GM21390 (cell line): ENCODE results near the gene HSD17B1.

Experiments used
- ATAC-seq: cut with Tn5 transposase; IDR thresholded peaks from one replicate; pipeline ENCODE4 v1.9.1; 2021; ENCODE audit not compliant: unreplicated experiment

The HSD17B1 gene

DNA sequence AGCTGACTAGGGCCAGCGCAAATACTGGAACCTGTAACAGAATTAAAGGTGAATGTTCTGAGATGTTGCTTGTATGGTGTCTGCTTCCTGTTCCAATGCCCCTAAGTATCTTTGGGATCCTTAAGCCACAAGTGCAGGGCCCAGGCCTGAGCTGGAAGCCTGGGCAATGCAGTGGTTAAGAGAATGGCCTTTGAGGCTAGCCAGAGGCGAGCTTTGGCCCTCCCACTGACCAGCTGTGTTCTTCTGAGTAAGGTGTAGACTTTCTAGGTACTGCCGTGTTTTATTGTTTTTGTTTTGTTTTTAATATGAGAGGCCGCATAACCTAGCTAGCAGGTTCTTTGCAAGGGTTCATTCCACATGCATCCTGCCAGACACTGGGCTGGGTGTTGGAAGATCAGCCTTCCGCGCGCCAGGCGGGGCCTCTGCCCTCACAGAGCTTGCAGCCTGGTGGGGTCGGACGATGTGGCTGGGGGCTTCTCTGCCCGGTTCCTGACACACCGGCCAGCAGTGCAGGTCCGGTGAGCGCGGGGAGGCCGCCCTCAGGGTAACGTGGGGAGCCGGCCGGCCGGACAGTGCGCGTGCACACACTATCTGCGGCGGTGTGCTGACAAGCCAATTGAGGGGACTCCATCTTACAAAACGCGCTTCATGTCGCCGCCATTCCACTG is 13.6 kb downstream of the HSD17B1 start:
- ATAC-seq = no peak

DNA sequence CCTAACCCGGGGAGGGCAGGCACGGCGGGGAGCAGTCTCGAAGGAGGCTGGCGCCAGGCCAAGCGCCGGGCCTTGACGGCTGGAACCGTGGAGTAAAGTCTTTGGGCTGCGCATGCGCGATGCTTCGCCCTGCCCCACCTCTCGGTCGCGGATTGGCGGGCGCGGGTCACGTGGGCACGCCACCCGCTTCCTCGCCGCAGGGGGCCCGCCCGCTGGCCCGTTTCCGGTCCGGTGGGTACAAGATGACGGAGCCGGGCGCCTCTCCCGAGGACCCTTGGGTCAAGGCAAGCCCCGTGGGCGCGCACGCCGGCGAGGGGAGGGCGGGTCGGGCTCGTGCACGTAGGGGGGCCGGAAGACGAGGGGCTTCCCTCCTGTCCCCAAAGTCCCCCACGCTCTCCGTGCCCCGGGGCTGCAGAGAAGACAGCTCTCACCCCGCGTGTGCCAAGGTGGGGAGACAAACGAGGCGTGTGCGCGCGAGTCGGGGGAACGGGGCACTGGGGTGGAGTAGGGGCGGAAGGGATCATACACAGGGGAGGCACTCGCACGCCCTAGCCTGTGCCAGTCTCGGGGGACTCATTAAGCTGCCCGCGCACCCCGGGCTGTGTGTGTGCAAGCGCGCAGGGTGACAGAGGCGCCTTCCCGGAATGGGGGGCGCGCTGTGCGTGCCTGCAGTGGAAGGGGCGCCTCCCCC is 14.3 kb downstream of the HSD17B1 start, which contains the start of gene MLX:
MLX (plus strand) TSS at position 218 of the 691 bp plus-strand sequence; CDS start at position 243, 25 bp downstream.
- no peak for ATAC-seq

DNA sequence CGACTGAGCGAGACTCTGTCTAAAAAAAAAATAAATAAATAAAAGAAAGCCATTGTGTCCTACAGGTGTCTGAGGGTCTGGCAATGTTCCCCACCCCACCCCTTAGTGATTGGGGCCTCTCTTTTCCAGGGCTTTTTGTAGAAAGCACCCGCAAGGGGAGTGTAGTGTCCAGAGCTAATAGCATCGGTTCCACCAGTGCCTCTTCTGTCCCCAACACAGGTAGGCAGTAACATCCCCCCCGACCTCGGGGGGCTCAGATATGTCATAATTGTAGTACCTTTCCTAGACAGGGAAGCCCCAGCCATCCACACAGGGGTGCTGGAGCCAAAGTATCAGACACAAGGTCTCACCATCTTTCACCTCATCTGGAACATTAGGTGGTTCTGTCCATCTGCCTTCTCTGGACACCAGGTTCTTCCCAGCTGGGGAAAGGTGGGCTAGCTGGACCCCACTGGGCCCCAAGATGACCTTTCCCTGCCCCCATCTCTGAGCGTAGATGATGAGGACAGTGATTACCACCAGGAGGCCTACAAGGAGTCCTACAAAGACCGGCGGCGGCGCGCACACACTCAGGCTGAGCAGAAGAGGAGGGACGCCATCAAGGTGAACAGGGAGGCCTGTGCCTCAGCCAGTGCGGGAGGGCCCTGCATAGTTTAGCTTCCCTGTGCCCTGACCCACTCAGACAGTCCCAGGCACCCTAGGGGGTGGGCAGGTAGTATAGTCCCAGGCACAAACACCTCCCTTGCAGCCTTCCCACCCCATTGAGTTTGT is 15.8 kb downstream of the HSD17B1 start:
- no peak for ATAC-seq

DNA sequence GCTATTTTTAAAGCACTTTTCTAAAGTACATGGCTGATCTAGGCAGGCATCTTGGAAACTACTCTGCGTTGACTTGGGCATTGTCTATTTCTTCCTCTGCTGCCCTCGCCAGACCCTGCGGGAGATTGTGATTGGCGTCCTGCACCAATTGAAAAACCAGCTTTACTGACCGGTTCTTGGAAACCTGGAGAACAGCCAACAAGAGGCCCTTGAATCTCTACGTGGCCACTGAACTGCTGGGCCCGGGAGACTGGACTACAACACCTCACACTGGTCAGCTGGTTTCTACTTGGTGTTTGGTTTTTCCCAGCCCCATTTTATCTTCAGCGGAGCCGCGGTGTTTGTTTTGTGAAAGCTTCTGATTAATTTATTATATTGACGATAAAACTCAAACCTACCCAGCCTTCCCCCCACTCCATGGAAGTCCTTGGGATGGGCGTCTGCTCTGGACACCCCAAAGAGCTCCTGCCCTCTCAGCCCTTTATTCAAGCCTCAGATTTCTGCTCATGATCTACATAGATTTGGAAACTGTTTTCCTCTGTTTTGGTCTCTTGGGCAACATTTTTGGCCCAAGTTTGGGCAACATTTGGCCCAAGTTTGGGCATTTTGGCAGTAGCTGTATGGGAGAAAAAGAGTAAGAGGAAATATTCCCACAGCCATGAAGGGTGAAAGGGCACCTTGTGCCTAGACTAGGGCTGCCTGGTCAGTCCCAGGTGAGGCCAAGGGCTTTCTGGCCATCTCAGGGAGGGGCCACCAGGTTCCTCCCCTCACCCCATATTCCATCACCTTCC is 18.9 kb downstream of the HSD17B1 start:
- no peak for ATAC-seq

DNA sequence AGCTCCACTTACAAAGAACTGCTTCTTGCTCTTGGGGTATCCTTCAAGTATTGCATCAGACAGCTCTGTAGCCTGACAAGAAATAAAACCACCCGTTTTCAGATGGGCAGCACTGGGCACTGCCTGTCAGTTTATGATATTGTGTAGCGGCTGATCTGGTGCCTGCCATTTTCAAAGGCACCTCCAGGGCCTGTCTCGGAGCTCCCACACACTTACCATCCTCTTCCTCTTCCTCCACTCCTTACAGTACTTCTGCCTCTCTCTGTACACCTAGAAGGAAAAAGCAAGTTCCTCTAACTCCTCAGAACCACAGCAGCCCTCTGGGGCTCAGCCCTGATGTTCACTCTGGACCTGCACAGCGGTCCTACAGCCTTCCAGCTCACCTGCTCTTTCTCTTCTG is 20.4 kb downstream of the HSD17B1 start:
- no peak for ATAC-seq

DNA sequence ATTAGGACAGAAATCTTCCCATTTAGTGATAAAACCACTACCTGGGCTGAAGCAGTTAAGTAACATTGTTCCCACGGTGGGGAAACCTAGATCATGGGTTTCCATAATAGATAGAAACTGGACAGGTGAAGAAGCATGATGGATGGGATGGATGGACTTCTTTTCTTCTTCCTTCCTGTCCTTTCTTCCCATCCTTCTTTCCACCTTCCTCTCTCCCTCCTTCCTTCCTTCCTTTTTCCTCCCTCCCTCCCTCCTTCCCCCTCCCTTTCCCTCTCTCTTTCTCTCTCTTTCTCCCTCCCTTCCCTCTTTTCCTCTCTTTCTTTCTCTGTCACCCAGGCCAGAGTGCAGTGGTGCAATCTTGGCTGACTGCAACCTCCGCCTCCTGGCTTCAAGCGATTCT is 21.7 kb downstream of the HSD17B1 start:
- ATAC-seq = no peak

DNA sequence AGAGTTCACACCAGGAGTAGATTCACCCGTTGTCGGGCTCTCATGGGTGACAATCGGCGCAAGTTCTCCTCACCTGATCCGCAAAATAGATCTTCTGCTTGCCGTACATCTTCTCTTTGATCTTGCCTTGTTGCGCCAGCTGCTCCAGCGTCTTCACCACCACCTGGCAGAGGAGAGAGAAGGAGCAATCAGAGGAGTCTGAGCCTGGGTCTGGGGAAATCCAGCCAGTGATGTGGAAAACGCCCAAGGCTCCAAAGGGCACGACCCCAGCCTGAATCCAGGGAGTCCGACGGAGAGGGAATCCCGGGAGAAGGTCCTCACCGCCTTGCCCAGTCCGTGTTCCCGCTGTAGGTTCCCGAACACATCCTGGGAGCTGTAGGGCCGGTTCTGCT is 24.4 kb downstream of the HSD17B1 start:
- no peak for ATAC-seq

DNA sequence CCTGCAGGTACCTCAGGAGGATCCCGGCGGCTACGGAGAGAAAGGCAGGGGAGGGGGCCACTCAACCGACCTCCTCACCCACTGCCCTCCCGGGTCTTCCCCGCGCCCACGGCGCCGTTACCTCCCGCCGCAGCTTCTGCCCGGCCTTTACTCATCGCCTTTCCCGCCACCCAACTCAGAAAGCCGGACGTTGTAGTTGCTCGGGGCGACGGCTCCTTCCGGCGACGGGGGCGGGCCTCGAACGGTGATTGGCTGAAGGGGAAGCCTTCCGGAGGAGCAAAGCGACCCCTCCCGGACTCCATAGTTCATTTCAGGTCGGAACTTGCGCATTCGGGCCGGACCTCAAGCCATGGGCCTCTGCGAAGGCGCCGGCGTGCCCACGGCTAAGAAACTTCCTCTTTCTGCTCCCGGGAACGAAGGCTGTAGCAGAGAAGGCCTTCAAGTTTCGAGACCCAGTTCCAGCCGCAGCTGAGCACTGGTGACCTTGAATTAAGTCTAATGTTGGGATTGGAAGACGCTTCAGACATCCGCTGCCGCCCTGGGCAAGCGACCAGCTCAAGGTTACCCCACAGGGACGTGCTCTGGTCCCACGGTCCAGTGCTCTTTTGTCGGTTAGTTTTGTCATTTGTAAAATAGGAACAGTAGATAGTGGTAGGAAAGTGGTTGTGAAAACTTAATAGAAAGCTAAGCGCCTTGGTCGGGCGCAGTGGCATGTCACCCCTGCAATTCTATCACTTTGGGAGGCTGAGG is 25.0 kb downstream of the HSD17B1 start, which contains the start of gene PSMC3IP:
PSMC3IP (minus strand) TSS at position 198 of the 750 bp plus-strand sequence; CDS start at position 155, 43 bp downstream.
- ATAC-seq = peak; percentile 63

DNA sequence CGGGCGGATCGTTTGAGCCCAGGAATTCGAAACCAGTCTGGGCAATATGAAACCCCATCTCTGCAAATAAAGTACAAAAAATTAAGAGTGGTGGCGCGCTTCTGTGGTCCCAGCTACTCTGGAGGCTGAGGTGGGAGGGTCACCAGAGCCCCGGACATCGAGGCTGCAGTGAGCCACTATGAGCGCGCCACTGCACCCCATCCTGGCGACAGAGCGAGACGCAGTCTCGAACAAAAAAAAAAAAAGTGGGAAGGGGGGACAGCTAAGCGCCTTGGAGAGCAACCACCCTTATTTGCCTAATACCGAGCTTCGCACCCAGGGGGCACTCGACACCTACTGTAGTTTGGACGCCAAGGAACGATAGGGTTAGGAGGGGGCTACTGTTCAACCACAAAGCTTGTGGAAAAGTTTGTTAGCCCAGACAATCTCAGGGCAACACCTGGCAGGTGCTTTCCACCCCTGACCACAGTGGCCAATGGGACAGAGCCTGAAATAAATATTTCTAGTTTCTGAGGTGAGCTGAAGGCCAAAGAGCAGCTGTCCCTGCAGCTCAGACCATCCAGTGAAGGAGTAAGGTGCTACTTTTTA is 25.7 kb downstream of the HSD17B1 start:
- peak; percentile 50 for ATAC-seq

DNA sequence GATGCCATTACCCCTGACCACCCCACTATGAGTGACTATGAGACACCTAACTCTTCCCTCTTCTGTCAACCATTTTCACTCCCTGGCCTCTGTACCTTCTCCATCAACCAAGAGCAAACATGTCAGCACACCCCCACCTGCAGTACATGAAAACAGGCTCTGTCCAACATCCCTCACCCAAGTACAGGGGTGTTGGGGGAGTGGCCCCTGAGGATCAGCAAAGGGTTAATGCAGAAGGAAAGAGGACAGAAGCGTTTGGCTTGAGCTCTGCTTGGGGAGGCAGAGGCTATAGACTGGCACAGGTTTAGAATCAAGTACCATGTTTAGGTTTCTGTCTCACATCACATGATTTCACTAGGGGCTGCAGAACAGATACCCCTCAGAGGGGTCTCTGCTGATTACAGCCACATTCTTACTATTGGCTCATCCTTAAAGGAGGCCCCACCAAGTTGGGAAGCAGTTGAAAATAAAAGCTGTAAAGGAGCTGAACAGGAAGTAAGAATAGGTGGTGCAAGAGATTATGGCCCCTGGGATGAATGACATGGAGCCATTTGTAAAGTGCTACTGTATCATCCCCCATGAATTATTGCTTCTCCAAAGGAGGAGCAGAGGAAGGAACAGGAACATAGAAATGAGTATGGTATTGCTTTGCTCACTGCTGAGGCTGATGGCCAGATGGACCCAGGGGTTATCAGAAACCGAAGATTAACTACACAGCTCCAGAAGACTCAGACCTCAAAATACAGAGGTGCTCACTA is 27.2 kb downstream of the HSD17B1 start:
- no peak for ATAC-seq

DNA sequence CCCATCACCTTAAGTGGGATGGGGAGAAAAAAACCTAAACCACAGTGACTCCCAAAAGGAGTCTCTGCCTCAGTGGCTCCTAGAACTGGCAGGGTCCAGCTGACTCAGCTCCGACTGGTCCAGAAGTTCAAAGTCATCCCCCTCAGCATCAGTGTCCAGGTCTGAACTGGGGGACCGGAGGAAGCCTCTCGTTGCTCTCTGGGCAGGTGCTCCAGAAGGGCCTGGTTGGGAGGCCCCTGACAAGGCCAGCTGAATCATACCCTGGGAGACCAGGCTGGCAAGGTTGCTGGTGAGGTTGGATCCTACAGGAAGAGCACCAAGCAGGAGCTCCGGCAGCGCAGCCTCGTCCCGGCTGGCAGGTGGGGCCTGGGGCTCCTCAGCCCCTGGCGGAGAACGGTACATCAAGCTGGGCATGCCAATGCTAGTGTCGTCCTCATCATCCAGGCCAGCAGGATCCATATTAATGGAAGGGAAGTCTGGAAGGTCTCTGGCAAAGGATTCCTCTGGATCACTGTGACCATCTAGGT is 29.1 kb downstream of the HSD17B1 start:
- no peak for ATAC-seq

DNA sequence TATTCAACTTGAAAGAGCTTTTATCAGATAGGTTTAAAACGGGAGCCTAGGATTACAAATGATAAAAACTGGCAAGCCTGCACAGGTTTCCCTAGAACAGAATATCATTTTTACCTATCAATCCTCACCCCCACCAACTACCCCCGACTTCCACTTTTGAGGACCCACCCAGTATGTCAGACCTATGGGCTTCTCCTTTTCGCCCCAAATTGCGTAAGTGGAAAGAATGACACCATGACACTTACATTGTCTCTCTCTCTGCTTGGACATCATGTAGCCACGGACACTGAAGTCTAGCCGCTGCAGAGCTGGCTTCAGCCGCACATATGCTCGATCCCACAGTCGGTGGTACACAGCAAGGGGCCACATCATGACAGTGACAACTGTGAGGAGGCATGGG is 32.2 kb downstream of the HSD17B1 start:
- ATAC-seq = no peak

DNA sequence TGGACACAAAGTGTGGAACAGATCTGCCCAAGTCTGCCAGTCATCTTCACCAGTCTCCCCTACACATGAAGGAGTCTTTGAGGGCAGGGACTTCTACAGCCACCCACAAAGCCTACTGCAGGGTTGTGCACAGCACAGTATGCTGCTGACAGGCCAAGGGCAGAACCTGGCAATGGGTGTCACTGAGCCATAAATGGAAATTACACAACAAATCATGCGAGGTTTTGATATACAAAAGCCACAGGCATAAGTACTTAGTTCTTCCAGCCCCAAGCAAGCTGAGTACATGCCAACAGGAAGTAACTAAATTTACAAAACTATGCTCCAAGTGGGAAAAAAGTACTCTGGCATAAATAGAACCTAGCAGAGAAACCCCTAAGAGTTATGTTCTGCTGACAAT is 32.6 kb downstream of the HSD17B1 start:
- no peak for ATAC-seq

DNA sequence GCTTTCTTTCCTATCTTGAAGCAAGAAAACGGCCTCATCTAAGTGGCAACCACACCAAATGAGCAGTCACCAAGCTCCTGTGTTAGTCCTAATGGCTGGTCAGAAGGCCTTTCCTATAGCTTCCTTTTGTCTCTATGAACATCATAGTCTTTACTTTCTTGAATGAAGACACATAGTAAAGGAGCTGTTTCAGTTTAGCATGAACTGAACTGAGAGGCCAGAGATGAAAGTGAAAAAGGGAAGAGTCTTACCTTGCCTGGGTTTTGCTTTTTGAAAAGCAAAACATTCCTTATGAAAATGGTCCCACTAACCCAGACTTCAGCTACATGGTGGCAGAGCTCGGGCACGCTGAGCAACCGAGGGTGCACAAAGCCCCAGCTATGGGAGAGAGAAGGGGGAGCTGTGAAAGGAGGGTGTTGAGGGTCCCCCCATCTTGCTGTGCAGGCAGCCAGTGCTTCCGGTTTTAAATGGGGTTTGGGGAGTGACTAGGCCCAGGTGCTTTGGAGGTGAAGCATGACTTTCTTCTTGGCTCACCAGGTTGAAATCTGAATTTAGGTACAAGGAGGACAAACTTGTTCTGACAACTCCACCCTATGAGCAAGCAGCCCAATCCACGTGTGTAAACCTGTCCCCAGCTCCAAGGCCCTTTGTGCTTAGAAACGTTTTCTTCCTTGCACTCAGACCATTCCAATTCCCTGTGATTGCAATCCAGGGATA is 33.9 kb downstream of the HSD17B1 start:
- ATAC-seq = no peak

DNA sequence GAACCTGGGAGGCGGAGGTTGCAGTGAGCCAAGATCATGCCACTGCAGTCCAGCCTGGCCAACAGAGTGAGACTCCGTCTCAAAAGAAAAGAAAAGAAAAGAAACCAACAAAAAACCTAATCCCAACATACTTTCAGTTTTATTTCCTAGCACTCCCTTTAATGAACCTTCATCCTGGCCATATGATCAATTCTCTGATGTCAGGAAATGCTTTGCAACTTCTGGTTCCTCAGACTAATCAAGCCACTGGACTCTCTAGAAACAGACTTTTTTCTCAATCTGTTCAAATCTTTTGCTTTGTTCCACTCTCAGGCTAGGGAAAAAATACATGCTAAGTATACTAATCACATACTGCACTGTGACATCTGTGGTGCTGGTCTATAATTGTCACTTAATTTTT is 38.2 kb downstream of the HSD17B1 start:
- ATAC-seq = no peak

DNA sequence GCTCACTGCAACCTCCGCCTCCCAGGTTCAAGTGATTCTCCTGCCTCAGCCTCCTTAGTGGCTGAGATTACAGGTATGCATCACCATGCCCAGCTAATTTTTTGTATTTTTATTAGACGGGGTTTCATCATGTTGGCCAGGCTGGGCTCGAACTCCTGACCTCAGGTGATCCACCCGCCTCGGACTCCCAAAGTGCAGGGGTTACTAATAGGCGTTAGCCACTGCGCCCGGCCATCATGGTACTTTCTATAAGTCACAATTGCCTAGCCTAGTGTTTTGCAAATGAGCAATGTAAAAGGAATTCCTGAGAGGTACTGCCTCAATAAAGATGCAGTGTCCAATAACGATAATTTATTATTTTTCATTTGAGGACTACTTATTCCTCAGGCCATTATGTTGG is 38.7 kb downstream of the HSD17B1 start:
- no peak for ATAC-seq

DNA sequence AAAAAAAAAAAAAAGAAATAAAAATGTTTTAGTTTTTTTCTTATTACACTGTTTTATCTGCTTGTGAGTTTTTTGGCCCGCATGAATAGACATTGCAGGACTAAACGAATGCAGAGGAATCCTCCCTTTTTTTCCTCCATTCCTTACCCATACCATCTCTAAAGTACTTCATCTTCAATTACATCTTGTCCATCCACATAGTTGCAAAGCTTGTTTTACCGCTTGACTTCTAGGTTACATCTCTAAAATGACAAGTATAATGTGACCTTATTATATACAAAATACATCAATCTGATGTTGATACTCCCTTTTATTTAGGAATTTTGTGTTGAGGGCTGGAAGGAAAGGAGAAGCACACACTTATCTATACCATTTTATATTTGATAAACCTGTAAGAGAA is 43.7 kb downstream of the HSD17B1 start:
- ATAC-seq = no peak

DNA sequence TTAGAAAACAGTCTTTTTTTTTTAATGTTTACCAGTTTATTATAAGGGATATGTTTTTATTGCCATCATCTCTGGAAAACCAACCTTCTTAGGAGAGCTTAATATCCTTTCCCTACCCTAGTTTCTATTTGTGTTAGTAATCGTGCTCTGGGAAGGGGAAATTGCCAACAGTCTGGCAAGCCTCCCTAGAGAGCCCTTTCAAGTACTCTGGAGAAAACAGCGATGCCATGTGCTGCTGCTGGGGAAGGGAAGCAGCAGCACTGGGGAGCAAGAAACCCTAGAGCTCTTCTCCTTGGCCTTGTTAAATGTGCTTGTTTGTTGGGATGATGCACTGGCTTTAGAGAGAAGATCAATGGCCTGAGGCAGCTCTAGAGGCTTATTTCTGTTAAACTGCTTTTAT is 46.2 kb downstream of the HSD17B1 start:
- ATAC-seq = no peak
